Tibial nerve (tissue), 3 donors: ENCODE results near the gene CSKMT.

Experiments
- POLR2A ChIP-seq, 2 donors: fragments of 450-650 bp; IDR thresholded peaks; one replicate each; pipeline ENCODE4 v1.6.1; 2017; ENCODE audit warnings: antibody characterized with exemption in 2 of 2, mild to moderate bottlenecking in 2 of 2, moderate library complexity in 2 of 2
- TF ChIP-seq, protein P1 (sequence below), 5 experiments: fragments of 200-600 bp in 3 of 5; fragments of 450-650 bp in 2 of 5; sonication (generic) in 3 of 5; IDR thresholded peaks; one replicate each; pipeline ENCODE4 v1.5.1; 2016 to 2019; ENCODE audit warnings: antibody characterized with exemption in 5 of 5, mild to moderate bottlenecking in 3 of 5, moderate library complexity in 2 of 5

DNA sequence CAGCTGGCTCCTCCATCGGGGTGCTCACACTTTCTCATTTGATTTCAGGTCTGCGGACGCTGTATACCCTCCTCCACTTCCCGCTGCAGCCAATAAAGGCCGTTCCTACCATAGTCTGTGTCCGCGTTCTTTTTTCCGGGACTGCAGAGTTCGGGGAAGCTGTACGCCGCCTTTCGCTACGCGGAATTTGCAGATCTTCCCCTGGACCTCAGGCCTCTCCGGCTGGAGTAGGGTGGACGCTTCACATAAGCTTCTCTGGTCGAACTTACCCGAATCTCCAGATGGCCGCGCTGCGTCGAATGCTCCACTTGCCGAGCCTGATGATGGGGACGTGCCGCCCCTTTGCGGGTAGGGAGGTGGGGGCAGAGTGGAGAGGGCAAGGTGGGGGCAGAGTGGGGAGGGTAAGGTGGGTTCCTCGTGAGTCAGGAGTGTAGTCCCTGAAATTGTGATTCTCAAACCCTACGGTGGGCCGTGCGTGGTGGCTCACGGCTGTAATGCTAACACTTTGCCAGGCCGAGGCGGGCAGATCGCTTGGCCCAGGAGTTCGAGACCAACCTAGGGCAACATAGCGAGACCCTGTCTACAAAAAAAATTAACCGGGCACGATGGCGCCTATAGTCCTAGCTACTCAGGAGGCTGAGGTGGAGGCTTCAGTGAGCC, 617 bp downstream of the CSKMT start:
- TF ChIP-seq, protein P1, sequence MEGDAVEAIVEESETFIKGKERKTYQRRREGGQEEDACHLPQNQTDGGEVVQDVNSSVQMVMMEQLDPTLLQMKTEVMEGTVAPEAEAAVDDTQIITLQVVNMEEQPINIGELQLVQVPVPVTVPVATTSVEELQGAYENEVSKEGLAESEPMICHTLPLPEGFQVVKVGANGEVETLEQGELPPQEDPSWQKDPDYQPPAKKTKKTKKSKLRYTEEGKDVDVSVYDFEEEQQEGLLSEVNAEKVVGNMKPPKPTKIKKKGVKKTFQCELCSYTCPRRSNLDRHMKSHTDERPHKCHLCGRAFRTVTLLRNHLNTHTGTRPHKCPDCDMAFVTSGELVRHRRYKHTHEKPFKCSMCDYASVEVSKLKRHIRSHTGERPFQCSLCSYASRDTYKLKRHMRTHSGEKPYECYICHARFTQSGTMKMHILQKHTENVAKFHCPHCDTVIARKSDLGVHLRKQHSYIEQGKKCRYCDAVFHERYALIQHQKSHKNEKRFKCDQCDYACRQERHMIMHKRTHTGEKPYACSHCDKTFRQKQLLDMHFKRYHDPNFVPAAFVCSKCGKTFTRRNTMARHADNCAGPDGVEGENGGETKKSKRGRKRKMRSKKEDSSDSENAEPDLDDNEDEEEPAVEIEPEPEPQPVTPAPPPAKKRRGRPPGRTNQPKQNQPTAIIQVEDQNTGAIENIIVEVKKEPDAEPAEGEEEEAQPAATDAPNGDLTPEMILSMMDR (IDR thresholded peaks at IDR 0.05) = no peak
- no peak for TF ChIP-seq POLR2A (IDR thresholded peaks at IDR 0.05)
